Loucy (cell line): ENCODE measurements around the gene FBXO41.

Source experiments
- H2AFZ ChIP-seq: fragments of 200-600 bp; sonication (generic); 2 replicates; pipeline ENCODE4 v1.6.0; 2016; ENCODE audit warnings: antibody characterized with exemption, mild to moderate bottlenecking, low read length, moderate library complexity
- H3F3A ChIP-seq: fragments of 200-600 bp; 2 replicates; pipeline ENCODE4 v1.6.0; 2016; ENCODE audit warnings: antibody characterized with exemption, low read depth, mild to moderate bottlenecking
- H3K27me3 ChIP-seq: fragments of 200-600 bp; sonication (generic); 2 replicates; pipeline ENCODE4 v1.6.1; 2014; ENCODE audit warnings: low read length, mild to moderate bottlenecking; ENCODE audit not compliant: insufficient read depth, poor library complexity, severe bottlenecking
- H3K36me3 ChIP-seq: fragments of 200-600 bp; sonication (generic); 2 replicates; pipeline ENCODE4 v1.6.1; 2016; ENCODE audit warnings: low read length; ENCODE audit not compliant: insufficient read depth
- H3K4me1 ChIP-seq: fragments of 200-600 bp; sonication (generic); 2 replicates; pipeline ENCODE4 v1.5.1; 2014; ENCODE audit warnings: low read length, mild to moderate bottlenecking; ENCODE audit not compliant: insufficient read depth, poor library complexity, severe bottlenecking
- H3K4me2 ChIP-seq: fragments of 200-600 bp; sonication (generic); 2 replicates; pipeline ENCODE4 v1.6.0; 2014; ENCODE audit warnings: antibody characterized with exemption, low read length, low read depth, mild to moderate bottlenecking; ENCODE audit not compliant: poor library complexity, severe bottlenecking
- H3K4me3 ChIP-seq: fragments of 200-600 bp; sonication (generic); 2 replicates; pipeline ENCODE4 v1.5.1; 2014; ENCODE audit warnings: low read length, mild to moderate bottlenecking, mixed read lengths; ENCODE audit not compliant: poor library complexity, severe bottlenecking
- H3K79me2 ChIP-seq: fragments of 200-600 bp; sonication (generic); 2 replicates; pipeline ENCODE4 v1.6.1; 2014; ENCODE audit warnings: low read length; ENCODE audit not compliant: insufficient read depth
- H3K9ac ChIP-seq: fragments of 200-600 bp; sonication (generic); 2 replicates; pipeline ENCODE4 v1.6.0; 2014; ENCODE audit warnings: mild to moderate bottlenecking, low read depth, low read length, moderate library complexity; ENCODE audit not compliant: poor library complexity, severe bottlenecking
- H3K9me2 ChIP-seq: fragments of 200-600 bp; sonication (generic); replicated peaks from 2 replicates; pipeline ENCODE4 v1.6.1; 2016; ENCODE audit warnings: low read depth, low read length, mixed read lengths
- H3K9me3 ChIP-seq: fragments of 200-600 bp; sonication (generic); 2 replicates; pipeline ENCODE4 v1.6.1; 2014; ENCODE audit warnings: mild to moderate bottlenecking, antibody characterized with exemption, low read length, low read depth; ENCODE audit not compliant: insufficient read depth
- H4K20me1 ChIP-seq: fragments of 200-600 bp; sonication (generic); 2 replicates; pipeline ENCODE4 v1.6.0; 2014; ENCODE audit warnings: antibody characterized with exemption, low read length, mild to moderate bottlenecking; ENCODE audit not compliant: insufficient read depth, poor library complexity, severe bottlenecking
- CTCF ChIP-seq: fragments of 200-600 bp; sonication (generic); conservative IDR thresholded peaks from 2 replicates; pipeline ENCODE4 v1.5.1; 2014; ENCODE audit warnings: mild to moderate bottlenecking, antibody characterized with exemption, low read length
- EZH2phosphoT487 ChIP-seq: fragments of 200-600 bp; IDR thresholded peaks from 2 replicates; pipeline ENCODE4 v1.6.1; 2018; ENCODE audit warnings: antibody characterized with exemption, mild to moderate bottlenecking, moderate library complexity, borderline replicate concordance

FBXO41 gene

DNA sequence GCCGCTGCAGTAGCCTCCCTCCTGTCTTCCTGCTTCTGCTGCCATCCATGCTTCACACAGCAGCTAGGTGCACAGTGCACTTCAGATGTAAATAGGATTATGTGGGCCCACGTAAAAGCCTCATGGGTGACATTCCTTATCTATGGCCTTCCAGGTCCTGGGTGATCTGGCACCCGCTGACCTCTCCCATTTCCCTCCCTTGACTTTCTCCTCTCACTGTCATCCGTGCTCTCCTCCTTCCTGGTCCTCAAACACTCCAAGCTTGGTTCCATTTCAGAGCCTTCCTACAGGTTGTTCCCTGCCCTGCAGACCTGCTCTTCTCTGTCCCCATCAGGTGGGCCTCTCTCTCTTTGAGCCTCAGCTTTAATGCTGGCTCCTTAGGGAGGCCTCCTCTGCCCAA is 74.3 kb downstream of the FBXO41 start:
- H3K9ac ChIP-seq, result no peak overlapping the region
- peaks cover 2% of the 10 kb centered on the region; the same call in 1 of the 2 replicates for H3F3A ChIP-seq
- no peak for TF ChIP-seq CTCF
- H3K79me2 ChIP-seq, result peaks cover 7% of the 10 kb centered on the region; the same call in 1 of the 2 replicates
- peaks cover 19% of the 10 kb centered on the region for H3K4me1 ChIP-seq
- H3K27me3 ChIP-seq, result no peaks in the 10 kb centered on the region
- H2AFZ ChIP-seq, result no peak overlapping the region
- H3K9me3 ChIP-seq, result no peaks in the 10 kb centered on the region
- no peak overlapping the region for H3K4me3 ChIP-seq
- H3K4me2 ChIP-seq, result no peak overlapping the region
- no peaks in the 10 kb centered on the region for H4K20me1 ChIP-seq
- H3K36me3 ChIP-seq, result no peaks in the 10 kb centered on the region
- H3K9me2 ChIP-seq, result no peaks in the 10 kb centered on the region

DNA sequence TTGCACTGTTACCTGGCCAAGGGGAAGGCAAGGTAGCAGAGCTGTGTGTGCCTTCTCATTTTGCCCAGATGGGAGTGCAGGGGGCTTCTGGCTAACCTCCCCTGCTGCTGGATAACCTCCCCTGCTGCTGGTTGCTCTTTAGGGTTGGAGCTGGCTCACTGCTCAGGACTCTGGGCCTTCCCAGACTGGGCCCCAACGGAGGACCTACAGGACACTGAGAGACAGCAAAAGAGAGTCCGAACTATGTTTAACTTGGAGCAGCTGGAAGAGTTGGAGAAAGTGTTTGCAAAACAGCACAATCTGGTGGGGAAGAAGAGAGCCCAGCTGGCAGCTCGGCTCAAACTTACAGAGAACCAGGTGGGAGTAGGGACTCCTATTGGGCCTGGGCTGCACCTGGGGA is 76.0 kb downstream of the FBXO41 start:
- no peak overlapping the region for H3K4me3 ChIP-seq
- no peaks in the 10 kb centered on the region for H3K36me3 ChIP-seq
- H3K27me3 ChIP-seq, result no peaks in the 10 kb centered on the region
- no peak overlapping the region for H3K9ac ChIP-seq
- H2AFZ ChIP-seq, result no peak overlapping the region
- H3K4me1 ChIP-seq, result peaks cover 11% of the 10 kb centered on the region
- no peak overlapping the region for H3K4me2 ChIP-seq
- H4K20me1 ChIP-seq, result no peaks in the 10 kb centered on the region
- H3K9me3 ChIP-seq, result no peaks in the 10 kb centered on the region
- H3F3A ChIP-seq, result no peaks in the 10 kb centered on the region
- H3K9me2 ChIP-seq, result no peaks in the 10 kb centered on the region
- no peak for TF ChIP-seq EZH2phosphoT487
- no peak for TF ChIP-seq CTCF
- peaks cover 6% of the 10 kb centered on the region; the same call in 1 of the 2 replicates for H3K79me2 ChIP-seq

DNA sequence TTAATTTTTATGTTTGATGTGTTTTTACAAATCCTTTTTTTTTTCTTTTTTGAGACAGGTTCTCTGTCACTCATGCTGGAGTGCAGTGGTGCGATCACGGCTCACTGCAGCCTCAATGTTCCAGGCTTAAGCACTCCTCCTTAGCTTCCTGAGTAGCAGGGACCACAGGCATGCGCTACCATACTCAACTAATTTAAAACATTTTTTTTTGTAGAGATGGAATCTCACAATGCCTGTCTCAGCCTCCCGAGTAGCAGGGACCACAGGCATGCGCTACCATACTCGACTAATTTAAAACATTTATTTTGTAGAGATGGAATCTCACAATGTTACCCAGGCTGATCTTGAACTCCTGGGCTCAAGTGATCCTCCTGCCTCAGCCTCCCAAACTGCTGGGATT is 78.7 kb downstream of the FBXO41 start:
- Histone ChIP-seq H3F3A (no peaks in the 10 kb centered on the region), H4K20me1 (no peaks in the 10 kb centered on the region), H3K9me2 (no peaks in the 10 kb centered on the region), H3K4me3 (no peak overlapping the region), H3K9ac (no peak overlapping the region), H2AFZ (no peak overlapping the region), H3K36me3 (no peaks in the 10 kb centered on the region), H3K27me3 (no peaks in the 10 kb centered on the region), H3K79me2 (no peaks in the 10 kb centered on the region), H3K4me2 (no peak overlapping the region), H3K4me1 (no peaks in the 10 kb centered on the region), H3K9me3 (no peaks in the 10 kb centered on the region)
- no peak for TF ChIP-seq CTCF
- no peak for TF ChIP-seq EZH2phosphoT487
